DND-41 (cell line): ENCODE measurements around the gene HOXA5.

ENCODE experiments used
- EZH2 ChIP-seq: IDR thresholded peaks from 3 replicates; pipeline ENCODE4 v1.6.1; 2012; ENCODE audit warnings: borderline replicate concordance, low read depth, mild to moderate bottlenecking, moderate library complexity, low read length, inconsistent platforms; ENCODE audit not compliant: severe bottlenecking
- TF ChIP-seq, protein P1 (sequence below): IDR thresholded peaks from 2 replicates; pipeline ENCODE4 v1.5.1; 2012; ENCODE audit warnings: borderline replicate concordance, low read length, moderate library complexity, mild to moderate bottlenecking; ENCODE audit not compliant: poor library complexity, severe bottlenecking; ENCODE audit errors: extremely low read depth

- TF ChIP-seq, protein P1, sequence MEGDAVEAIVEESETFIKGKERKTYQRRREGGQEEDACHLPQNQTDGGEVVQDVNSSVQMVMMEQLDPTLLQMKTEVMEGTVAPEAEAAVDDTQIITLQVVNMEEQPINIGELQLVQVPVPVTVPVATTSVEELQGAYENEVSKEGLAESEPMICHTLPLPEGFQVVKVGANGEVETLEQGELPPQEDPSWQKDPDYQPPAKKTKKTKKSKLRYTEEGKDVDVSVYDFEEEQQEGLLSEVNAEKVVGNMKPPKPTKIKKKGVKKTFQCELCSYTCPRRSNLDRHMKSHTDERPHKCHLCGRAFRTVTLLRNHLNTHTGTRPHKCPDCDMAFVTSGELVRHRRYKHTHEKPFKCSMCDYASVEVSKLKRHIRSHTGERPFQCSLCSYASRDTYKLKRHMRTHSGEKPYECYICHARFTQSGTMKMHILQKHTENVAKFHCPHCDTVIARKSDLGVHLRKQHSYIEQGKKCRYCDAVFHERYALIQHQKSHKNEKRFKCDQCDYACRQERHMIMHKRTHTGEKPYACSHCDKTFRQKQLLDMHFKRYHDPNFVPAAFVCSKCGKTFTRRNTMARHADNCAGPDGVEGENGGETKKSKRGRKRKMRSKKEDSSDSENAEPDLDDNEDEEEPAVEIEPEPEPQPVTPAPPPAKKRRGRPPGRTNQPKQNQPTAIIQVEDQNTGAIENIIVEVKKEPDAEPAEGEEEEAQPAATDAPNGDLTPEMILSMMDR: no peak
- TF ChIP-seq EZH2: no peak
Measured at GRCh38 chr7:27165089-27165995, 21.9 kb upstream of the HOXA5 start, which contains the start of gene HOXA9.
